ENCODE results near the gene C9orf43.

C9orf43 gene

DNA sequence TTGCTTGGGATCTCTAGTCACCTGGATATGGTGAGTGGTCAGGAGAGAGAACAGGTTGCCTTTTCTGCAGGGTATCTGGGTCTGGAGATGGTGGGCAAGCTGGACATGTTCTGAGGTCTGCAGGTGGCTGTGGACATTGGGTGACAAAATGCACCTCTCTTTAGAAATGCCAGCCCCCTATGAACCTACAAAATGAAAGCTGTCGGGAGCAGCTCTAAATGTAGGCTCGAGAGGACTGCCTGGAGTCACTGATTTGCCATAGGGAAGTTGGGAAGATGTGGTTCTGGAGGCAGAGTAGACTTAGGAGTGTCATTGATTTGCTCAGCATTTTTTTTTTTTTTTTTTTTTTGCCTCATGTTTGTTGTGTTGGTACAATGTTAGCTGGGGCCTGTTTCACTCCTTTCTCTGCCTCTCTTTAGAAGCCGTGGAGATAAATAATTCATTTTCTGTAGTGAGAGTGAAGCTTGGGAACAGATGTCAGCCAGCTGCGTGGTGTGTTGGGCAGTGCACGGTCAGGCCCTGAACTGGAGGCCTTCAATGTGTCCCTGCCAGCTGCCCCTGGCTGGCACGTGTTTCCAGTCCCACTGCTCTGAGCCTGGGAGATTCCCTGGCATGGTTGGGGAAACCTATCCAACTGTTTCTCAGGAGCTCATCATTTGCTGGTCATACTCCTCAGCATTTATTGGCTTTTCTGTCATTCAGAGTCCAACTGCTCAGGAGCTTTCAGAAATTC is 58.3 kb downstream of the C9orf43 start:
- no peak for DNase-seq

GRCh38 chr9:113471143-113471542 is 60.6 kb downstream of the C9orf43 start:
- no peak for DNase-seq

DNA sequence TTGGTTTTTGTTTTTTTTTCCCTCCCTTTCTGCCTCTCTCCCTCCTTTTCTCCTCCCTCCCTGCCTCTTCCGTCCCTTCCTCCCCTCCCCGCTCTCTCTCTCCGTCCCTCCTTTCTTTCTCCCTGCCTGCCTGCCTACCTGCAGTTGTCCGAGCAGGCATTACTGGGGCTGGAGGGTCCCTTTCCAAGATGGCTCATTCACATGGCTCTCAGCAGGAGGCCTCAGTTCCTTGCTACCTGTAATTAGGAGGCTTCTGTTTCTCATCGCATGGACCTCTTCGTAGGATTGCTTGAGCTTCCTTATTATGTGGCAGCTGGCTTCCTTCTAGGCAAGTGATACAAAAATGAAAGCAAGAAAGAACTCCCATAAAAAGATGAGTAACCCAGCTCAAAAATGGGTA is 61.0 kb downstream of the C9orf43 start:
- no peak for DNase-seq

DNA sequence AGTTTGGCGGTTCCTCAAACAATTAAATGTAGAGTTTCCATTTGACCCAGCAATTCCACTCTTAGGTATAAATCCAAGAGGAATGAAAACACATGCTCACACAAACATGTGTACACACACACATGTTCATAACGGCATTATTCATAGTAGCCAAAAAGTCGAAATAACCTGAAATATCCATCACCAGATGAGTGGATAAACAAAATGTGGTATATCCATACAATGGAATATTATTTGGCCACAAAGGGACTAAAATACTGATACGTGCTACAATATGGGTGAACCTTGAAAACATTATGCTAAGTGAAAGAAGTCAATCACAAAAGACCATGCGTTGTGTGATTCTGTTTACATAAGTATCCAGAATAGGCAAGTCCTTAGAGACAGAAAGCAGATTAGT is 61.7 kb downstream of the C9orf43 start:
- DNase-seq, result no peak

GRCh38 chr9:113474360-113475028 is 63.9 kb downstream of the C9orf43 start:
- DNase-seq, result no peak

DNA sequence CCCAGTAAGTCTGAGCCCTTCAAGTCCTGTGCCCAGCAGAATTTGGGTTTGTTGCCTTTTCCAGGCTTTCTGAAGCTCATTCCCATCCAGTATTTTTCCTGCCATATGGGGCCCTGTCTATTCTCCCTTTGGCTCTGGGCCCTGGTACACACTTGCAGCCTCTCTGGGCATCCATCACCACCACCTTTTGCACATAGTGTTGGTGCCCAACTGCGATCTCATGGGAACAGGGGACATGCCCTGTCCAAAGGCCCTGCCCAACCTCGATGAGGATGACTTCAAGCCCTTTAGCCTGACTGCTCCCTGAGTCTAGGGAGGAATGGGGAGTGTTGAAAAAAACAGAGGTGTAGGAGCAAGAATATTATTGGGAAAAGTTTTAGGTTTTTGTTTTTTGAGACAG is 64.5 kb downstream of the C9orf43 start:
- DNase-seq, result no peak

DNA sequence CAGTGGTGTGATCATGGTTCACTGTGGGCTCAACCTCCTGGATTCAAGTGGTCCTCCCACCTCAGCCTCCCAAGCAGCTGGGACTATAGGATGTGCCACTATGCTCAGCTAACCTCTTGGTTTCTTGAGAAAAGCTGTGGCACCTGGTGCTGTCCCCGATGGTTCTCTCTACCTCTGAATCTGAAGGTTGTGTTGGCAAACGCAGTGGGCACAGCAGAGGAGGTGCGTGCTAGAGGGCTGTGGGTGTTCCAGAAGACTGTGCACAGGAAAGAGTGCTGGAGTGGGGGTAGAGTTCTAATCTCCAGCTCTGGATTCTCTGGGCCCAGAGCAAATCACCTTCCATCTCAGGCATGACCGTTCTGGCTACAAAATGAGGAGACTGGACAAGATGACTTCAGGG is 65.4 kb downstream of the C9orf43 start:
- DNase-seq, result no peak

- DNase-seq, result no peak
These were observed 66.0 kb downstream of the C9orf43 start for GRCh38 chr9:113476511-113476916.

DNA sequence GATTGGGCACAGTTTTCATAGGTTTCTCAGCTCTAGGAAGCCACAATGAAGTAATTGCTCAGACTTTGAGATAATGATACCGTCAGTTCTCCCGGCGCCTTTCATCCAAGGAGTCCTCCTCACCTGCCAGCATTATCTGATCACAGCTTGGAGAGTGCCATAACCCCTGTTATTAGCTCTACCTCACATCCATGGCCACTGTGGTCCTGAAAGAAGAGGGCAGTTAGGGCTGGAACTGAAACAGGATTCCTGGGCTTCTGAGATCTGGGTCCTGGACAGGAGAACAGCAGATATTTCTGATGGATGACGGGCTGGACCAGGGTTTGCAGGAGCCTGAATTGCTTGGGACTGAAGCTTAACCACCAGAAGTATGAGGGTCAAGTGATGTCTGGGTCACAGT is 66.5 kb downstream of the C9orf43 start:
- no peak for DNase-seq

GRCh38 chr9:113477661-113478060 is 67.1 kb downstream of the C9orf43 start:
- DNase-seq, result no peak

- DNase-seq, result no peak
These were observed 68.7 kb downstream of the C9orf43 start for GRCh38 chr9:113479174-113479621.

All from amniotic stem cell (primary cell).